HG03354 (cell line): ENCODE results near the gene HNRNPCL4.
"Not testable (repeated sequence)": the region's sequence is repeated elsewhere in the genome, so short reads cannot be mapped to it uniquely, and the experiment has no call there.

Source experiments
- ATAC-seq: cut with Tn5 transposase; IDR thresholded peaks from one replicate; pipeline ENCODE4 v1.9.1; 2021; ENCODE audit warnings: mild to moderate bottlenecking; ENCODE audit not compliant: unreplicated experiment, poor library complexity, severe bottlenecking

Gene HNRNPCL4

GRCh38 chr1:13165531-13165930 lies at the start of gene HNRNPCL4:
Gene HNRNPCL4, minus strand, starts transcription at chr1:13165631. Its CDS starts 164 bp downstream, at chr1:13165467.
- ATAC-seq, result not testable (repeated sequence)

DNA sequence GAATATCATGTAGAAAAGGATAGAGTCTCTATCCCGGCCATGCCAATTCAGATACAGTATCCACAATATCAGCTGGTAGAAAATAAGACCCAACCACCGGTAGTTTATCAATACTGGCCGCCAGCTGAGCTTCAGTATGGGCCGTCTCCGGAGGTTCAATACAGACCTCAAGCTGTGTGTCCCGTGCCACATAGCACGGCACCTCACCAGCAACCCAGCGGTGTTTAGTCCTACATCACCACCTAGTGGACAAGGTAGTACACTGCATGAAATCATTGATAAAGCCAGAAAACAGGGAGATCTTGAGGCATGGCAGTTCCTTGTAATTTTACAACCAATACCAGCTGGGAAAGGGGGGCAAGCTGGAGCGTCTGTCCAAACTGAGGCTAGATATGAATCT lies 43.3 kb upstream of the HNRNPCL4 start:
- ATAC-seq, result not testable (repeated sequence)

- not testable (repeated sequence) for ATAC-seq
Observed at GRCh38 chr1:13201309-13201708, 35.9 kb upstream of the HNRNPCL4 start, which contains the start of gene PRAMEF13. Gene PRAMEF13, minus strand, starts transcription at chr1:13201409. Its CDS starts 1,820 bp downstream, at chr1:13199589.

DNA sequence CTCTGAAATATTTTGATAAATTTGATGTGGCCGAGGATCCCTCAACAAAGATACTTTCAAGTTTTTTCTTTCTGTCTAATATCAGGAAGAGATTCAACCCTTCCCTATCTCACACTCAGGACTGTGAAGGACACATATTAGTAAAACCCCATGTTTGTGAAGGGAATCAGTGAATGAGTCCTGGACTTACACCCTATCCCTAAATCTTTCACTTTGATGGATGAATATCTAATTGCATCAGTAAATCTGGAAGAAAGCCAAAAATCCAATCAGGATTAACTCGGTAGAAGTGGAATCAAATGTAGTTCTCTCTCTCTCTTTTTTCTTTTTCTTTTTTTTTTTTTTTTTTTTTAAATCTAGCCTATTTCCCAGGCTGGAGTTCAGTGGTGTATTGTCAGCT lies 6.1 kb upstream of the HNRNPCL4 start, which contains the start of gene PRAMEF9:
TSS of gene PRAMEF9 (plus strand) at position 301 of the 400 bp plus-strand sequence. CDS start 3,433 bp downstream, outside the sequence.
- not testable (repeated sequence) for ATAC-seq

DNA sequence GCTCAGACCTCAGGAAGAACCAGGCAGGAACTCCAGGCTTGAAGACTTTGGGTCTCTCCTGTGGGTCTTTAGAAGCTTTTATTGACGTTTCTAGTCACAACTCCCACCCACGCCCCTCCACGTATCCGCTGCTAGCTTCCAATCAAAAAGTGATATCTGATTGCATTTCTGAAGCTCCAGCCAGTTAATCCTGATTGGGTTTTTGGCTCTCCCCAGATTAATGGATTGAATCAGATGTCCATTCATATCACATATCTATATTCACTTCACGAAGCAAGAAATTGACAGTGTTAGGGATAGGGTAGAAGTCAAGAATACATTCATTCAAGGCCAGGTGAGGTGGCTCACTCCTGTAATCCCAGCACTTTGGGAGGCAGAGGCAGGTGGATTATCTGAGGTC lies 9.5 kb downstream of the HNRNPCL4 start, which contains the start of gene PRAMEF26:
TSS of gene PRAMEF26 (minus strand) at position 101 of the 400 bp plus-strand sequence. CDS start 2,914 bp downstream, outside the sequence.
- ATAC-seq, result not testable (repeated sequence)

GRCh38 chr1:13116754-13117153 lies 48.7 kb downstream of the HNRNPCL4 start, which contains the start of gene HNRNPCL2:
Gene HNRNPCL2, minus strand, starts transcription at chr1:13116854. Its CDS starts 454 bp downstream, at chr1:13116400.
- ATAC-seq, result not testable (repeated sequence)
